Measurements from ENCODE around the gene NCAPD3.
"Not testable (repeated sequence)": the region's sequence is repeated elsewhere in the genome, so short reads cannot be mapped to it uniquely, and the experiment has no call there.

NCAPD3 gene, protein sequence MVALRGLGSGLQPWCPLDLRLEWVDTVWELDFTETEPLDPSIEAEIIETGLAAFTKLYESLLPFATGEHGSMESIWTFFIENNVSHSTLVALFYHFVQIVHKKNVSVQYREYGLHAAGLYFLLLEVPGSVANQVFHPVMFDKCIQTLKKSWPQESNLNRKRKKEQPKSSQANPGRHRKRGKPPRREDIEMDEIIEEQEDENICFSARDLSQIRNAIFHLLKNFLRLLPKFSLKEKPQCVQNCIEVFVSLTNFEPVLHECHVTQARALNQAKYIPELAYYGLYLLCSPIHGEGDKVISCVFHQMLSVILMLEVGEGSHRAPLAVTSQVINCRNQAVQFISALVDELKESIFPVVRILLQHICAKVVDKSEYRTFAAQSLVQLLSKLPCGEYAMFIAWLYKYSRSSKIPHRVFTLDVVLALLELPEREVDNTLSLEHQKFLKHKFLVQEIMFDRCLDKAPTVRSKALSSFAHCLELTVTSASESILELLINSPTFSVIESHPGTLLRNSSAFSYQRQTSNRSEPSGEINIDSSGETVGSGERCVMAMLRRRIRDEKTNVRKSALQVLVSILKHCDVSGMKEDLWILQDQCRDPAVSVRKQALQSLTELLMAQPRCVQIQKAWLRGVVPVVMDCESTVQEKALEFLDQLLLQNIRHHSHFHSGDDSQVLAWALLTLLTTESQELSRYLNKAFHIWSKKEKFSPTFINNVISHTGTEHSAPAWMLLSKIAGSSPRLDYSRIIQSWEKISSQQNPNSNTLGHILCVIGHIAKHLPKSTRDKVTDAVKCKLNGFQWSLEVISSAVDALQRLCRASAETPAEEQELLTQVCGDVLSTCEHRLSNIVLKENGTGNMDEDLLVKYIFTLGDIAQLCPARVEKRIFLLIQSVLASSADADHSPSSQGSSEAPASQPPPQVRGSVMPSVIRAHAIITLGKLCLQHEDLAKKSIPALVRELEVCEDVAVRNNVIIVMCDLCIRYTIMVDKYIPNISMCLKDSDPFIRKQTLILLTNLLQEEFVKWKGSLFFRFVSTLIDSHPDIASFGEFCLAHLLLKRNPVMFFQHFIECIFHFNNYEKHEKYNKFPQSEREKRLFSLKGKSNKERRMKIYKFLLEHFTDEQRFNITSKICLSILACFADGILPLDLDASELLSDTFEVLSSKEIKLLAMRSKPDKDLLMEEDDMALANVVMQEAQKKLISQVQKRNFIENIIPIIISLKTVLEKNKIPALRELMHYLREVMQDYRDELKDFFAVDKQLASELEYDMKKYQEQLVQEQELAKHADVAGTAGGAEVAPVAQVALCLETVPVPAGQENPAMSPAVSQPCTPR (N-terminal part only)

DNA sequence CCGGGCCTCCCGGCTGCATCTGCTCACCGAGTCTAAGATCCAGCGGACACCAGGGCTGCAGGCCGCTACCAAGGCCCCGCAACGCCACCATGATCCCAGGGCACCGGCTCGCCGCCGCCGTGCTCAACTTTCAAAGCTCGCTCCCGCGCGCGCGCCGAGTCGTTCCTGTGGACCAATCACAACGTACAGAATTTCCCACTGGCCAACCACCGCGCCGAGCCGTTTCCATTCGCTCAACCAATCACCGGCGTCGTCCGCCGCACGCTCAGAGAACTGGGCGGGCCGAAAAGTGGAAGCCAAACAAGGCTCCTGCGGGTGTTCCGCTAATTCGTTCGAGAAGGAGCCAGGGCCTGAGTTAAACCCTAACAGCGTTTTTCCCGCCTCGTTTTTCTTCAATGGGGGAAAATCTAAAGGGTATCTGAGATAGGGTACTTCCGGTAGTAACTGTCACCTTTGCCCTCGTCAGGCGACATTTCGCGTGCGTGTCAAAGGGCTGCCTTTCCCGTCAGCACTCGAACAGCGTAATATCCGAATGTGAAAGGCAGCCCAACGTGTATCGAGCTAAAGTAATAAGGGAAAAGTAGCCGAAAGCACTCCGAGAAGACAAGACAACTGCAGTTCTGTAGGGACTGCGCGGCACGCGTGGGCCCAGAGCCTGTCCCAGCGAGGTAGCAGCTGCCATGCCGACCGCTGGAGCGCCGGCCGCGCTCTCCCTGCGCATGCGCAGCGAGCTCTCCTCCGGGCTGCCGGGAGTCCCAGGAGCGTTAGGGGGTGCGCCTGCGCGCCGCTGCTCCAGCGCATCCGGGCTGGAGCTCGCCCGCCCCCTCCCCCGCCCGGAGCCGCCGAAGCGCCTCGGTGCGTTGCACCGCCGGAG, at the start of gene NCAPD3, which contains the start of gene VPS26B:
NCAPD3 (minus strand) TSS at position 132 of the 874 bp plus-strand sequence; CDS start at position 91, 41 bp downstream.
VPS26B (plus strand) TSS at position 836 of the 874 bp plus-strand sequence. CDS start 452 bp downstream, outside the sequence.
- DNase-seq (ENCODE audit: low spot score), result peak; percentile 99

DNA sequence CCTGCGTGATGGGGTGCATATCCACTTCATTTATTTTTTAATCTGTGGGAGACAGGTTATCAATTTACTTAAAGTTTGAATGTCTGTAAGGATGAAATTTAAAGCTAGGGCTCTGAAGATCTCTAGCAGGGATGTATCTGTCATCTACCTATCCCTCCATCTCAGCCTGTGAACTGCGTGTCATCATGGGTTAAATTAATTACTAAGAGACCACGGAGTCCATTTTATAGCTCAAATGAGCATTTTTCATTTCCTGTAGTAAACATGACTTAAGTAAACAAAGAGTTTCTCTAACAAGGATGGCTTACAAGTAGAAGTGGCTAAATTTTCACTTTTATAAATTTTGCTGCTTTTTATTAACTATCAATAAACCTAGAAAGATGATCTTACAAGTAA, 49.5 kb upstream of the NCAPD3 start:
- DNase-seq (ENCODE audit: low spot score), result no peak

DNA sequence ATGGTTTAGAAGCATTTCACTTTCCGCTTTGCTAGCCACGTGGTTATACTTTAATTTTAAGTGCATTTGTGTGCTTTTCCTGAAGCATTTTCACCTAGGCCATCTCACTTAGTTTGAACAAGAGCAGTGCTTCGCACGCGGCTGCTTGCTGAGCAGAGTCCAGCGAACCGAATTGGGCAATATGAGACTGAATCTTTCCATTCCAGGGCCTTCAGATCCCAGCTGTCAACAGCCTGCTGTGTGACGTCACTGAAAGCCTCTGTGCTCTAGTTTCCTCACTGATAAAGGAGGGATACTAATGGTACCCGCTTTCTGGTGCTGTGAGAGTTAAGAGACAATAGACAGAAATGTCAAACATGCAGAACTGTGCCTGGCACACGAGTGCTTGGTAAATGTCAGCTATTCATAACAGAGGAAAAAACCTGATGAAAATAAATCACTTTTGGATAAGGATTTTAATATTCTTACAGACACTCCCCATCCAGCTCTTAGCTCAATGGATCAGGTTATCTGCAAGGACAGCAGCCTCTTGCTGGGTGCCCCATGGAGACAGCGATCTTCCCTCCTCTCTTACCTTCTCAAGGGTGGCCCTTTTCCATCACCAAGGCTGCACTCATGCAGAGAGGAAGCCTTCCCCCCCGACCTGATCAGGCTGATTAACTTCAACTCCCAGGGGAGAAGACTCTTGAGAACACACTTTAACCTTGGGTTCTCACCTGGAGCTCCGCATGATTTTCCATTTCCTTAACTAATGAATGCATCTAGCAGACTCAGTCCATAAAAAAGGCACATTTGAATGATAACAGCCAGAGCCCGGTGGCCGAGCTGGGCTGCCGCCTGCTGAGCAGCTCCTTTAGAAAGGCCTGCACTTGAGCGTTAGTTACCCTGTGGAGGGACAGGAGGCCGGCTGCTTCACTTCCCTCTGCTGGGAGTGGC, 48.9 kb upstream of the NCAPD3 start:
- peak; percentile 44 for DNase-seq (ENCODE audit: low spot score)

DNA sequence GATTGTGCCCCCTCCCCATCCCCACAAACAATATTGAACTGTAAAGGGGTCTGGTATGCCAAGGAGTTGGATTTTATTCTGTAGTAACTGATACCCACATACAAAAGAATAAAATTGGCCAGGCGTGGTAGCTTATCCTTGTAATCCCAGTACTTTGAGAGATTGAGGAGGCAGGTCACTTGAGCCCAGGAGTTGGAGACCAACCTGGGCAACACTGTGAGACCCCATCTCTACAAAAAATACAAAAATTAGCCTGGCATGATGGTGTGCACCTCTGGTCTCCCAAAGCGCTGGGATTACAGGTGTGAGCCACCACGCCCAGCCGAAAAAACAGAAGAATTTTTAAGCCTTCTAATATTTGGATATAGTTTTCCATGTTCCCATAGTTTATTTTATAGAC, 48.2 kb upstream of the NCAPD3 start:
- no peak for DNase-seq (ENCODE audit: low spot score)

DNA sequence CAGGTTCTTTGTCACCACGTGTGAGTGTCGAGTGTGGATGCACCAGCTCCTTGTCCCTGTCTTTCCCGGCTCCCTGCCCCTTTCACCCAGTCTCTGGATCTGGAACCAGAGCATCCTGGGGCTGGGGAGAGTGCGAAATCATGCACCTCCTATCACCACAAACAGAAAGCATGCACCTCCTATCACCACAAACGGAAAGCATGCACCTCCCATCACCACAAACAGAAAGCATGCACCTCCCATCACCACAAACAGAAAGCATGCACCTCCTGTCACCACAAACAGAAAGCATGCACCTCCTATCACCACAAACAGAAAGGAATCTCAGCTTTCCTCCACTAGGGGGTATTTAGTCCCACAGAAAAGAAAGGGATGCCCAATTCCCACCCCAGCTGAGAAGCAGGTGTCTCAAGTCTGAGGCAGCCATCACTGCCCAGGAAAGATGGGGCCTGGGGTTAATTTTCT, 46.5 kb upstream of the NCAPD3 start:
- DNase-seq (ENCODE audit: low spot score), result no peak

DNA sequence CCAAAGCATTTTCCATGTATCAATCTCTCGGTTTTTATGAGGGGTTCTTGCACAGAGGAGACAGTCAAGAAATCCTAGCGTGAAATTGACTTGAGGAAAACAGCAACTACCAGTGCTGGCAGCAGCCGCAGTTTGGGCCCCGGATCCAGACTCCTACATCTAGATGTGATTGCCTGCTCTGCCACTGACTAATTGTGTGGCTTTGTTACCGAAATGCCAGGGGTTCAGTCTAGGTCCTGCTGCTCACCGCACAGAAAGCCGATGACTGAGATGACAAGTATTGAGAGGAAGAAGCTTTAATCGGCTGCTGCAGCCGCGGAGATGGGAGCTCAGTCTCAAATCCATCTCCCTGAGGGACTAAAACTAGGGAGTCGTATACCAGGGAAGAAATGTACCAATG, 44.2 kb upstream of the NCAPD3 start:
- no peak for DNase-seq (ENCODE audit: low spot score)

DNA sequence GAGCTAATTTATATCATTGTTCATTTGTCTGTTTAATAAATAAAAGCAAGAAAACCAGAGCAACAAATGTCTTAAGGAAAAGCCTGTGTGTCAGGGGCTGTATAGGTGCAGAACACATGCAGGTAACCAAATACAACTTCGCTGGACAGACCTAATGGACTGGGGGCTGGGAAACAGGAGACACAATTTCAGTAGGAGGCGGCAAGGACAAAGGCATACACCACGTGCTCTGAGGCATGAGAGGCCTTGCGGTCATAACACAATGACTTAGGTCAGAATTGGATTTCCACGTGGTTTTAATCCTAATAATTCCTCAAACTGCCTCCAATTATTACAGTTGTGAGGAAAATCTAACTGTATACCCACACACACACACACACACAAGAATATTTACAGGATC, 43.7 kb upstream of the NCAPD3 start:
- DNase-seq (ENCODE audit: low spot score), result no peak

DNA sequence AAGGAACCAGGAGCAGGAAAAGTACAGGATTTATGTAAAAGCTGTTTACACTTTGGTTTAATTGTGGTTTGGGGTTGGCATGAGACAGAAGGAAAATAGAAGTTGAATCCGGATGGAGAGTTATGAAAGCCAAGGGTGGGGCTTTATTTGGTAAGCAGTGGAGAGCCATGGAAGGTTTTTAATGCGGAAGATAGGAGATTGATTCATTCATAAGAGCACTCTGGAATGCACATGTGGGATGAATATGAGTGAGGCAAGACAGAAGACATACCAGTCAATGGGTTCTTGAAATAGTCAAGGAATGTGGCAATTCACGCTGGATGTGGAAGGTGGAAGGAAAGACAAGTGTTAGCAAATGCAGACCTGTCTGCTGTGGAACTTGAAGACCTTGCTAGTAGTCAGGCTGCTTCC, 43.1 kb upstream of the NCAPD3 start:
- DNase-seq (ENCODE audit: low spot score), result peak; percentile 88

DNA sequence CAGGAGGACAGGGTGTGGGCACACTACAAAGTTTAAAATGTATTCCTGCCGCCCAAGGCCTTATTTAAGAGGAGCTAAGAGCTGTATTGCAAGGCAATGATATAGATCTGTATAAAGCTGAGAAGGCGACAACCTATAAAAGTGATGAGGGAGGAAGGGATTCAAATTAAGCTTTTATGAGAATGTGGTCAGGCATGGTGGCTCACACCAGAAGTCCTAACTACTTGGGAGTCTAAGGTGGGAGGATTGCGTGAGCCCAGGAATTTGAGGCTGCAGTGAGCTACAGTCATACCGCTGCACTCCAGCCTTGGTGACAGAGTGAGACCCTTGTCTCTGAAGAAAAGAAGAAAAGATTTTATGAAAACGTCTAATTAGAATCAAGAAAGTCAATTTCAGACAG, 42.7 kb upstream of the NCAPD3 start:
- DNase-seq (ENCODE audit: low spot score), result no peak

DNA sequence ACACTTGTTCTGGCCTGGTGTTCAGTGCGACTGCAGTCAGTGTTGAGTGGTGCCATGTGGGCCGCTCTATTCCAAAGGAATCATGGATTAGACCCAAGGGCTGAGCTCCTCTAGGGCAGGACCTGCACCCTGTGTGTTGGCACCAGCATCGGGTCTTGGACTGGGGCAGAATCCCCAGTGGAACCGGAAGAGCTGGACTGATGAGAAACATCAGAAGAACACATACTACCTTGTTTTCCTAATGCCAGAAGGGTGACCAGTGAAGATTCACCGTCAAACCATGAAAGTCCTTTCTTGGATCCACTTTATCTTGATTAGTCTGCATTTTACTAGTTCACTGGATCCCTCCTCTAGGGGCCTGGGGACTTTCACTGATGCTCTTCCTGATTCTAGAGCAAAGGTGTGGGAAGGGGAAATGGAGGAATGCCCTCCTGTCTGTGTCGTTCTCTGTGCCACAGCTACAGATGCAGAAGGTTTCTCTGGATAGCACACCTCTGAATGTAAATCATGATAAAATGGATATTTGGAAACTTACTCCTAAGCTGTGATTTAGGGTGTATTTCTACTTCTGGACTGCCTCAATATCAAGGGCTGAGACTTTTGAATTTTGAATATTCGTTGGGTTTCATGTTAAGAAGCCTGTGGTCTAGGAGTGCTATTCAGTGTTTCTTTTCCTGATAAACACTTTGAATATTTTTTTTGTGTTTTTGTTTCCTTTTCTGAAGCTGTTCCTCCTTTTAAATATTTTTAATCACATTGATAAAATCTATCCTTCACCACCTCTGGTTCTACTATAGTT, 41.4 kb upstream of the NCAPD3 start:
- no peak for DNase-seq (ENCODE audit: low spot score)

DNA sequence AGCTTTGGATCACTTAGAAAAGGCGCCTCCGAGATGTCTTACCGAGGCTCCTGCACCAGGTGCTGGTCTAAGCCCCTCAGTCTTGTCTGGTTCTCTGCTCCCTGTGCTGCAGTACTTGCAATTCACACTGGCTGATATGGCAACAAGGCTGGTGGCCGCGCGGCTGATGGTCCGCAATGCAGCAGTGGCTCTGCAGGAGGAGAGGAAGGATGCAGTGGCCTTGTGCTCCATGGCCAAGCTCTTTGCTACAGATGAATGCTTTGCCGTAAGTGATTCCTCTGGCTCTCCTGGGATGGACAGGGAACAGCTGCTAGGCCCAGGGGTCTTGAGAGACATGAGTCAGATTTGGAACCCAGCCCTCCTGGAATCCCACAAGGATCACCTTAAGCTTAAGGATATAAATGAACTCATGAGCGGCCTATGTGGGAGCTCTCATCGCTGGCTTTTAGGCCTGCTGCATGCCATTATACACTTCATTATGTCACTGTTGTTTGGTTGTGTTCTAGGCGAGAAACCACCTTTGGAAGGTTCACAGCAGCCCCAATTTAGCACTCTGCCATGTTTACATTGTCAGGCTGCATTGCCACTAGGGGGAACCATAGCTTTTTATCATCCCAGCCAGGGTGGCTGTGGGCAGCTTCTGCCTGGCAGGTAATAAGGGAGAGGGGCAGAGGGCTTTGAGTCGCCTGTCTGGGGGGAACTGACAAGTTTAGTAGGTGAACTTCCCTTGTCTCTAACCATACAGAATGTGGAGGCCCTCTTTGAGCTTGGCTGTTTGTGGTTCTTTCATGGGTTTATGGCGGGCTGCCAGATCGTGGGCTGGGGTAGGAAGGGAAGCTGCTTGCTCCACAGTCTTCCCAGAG, 38.1 kb upstream of the NCAPD3 start:
- DNase-seq (ENCODE audit: low spot score), result peak; percentile 53

DNA sequence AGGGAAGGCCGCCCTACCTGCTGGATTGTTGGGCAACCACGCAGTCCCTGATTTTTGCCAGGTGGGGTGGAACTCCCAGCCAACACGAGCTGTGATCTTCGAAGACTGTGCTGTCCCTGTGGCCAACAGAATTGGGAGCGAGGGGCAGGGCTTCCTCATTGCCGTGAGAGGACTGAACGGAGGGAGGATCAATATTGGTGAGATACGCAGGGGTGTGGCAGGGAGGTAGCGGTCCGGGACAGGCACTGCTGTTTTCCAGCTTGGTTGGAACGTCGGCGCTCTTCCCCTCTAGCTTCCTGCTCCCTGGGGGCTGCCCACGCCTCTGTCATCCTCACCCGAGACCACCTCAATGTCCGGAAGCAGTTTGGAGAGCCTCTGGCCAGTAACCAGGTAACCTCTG, 37.2 kb upstream of the NCAPD3 start:
- DNase-seq (ENCODE audit: low spot score), result no peak

DNA sequence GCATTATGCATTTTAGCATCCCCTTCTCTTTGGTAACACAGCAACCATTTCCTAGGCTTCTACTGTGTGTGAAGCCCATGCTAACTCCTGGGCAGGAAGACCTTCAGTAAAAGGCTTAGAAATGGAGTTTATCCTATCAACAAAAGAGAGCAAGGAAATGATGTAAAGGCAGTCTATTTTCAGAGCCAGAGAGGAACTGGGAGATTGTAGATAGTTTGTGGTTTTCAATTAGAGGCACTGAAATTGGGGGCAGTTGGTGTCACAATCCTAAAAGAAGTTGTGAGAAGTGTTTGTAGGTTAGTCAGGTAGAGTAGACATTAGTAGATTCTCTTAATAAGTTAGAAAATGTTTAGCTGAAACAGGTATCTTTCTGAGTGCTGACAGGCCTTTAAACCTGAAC, 36.7 kb upstream of the NCAPD3 start:
- no peak for DNase-seq (ENCODE audit: low spot score)

DNA sequence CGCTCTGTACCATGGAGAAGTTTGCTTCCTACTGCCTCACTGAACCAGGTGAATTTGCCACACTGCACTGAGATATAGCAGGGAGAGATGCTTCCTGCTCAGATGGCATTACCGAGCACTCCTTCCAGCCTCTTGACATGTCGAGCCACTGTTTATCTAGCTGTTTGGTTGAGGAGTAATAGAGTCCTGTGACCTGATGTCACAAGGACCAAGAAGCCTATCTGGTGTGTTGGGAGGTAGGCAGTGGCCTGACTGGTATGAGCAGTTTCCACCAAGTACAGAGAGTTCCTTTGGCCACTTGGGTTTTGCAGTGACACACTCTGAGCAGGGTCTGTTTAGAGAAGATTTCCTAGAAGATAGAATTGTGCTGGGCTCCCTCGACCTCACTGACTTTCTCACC, 34.8 kb upstream of the NCAPD3 start:
- no peak for DNase-seq (ENCODE audit: low spot score)

DNA sequence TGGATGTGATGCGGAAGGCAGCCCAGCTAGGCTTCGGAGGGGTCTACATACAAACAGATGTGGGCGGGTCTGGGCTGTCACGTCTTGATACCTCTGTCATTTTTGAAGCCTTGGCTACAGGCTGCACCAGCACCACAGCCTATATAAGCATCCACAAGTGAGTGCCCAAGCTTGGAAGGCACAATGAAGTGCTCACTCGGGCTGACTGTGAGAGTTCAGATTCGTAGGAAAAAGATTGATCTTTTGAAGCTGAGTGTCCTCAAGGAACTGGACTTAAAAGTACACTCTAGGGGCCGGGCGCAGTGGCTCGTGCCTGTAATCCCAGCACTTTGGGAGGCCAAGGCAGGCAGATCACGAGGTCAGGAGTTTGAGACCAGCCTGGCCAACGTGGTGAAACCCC, 33.3 kb upstream of the NCAPD3 start:
- DNase-seq (ENCODE audit: low spot score), result no peak

DNA sequence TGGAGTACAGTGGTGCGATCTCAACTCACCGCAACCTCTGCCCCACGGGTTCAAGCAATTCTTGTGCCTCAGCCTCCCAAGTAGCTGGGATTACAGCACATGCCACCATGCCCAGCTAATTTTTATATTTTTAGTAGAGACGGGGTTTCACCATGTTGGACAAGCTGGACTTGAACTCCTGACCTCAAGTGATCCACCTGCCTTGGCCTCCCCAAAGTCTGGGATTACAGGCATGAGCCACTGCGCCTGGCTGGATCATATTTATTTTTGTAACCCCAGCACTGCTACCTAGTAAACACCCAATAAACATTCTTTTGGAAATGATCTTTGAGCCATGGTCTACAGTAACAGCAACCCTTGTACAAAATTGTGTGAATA, 31.4 kb upstream of the NCAPD3 start:
- DNase-seq (ENCODE audit: low spot score), result not testable (repeated sequence)

DNA sequence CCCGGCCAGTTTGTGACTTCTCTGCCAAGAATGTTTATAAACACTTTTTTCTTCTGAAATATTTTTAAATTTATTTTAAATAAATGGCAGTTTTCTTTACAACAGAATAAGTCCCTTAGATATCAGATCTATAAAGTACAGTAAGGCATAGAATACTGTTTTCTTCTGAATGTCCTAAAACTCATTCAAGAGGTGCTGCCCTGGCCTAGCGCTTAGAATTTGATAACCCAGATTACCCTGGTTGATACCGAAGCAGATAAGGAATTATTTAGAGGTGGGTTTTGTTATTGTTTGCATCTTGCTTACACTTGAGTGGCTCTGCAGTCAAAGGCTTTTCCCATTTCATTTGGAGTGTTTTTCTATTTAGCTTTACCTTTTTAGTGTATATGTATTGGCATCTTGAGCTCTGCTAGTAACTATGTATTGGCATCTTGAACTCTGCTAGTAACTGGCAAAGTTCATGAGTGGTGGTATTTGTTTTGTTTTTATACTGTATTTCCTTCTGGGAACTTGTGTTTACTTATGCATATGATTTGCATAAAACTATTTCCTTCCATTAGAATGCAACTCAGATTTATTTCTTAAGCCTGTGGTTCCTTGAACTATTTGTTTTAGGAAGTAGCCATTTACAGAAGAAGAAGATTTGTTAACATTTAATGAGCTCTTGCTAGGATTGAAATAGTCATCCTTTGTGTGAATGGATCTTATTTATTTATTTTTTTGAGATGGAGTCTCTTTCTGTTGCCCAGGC, 30.8 kb upstream of the NCAPD3 start:
- no peak for DNase-seq (ENCODE audit: low spot score)
